NCI-H1436 (cell line): ENCODE results near the gene BBS12.

Experiments
- DNase-seq: peaks from one replicate; lab custom pipeline; 2025; lab: John Stamatoyannopoulos, UW

Gene BBS12

DNA sequence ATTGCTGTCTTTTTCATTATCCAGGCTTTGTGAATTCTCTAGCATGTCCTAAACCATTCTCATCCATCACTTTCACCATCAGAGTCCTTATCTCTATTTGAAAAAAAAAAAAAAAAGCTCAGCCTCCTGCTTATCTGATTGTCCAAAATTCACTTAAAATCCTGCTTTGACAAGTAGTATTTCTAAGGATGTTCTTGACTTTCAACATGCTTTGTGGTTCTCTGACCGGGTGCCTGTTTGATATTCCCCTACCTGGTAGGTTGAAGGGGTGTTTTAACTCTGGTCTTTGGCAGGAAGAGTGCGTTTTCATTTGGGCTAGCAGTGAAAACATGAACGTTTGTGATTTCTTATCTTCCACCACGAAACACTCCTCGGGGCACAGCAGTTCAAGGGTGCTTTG, 17.3 kb upstream of the BBS12 start:
- DNase-seq: no peak

DNA sequence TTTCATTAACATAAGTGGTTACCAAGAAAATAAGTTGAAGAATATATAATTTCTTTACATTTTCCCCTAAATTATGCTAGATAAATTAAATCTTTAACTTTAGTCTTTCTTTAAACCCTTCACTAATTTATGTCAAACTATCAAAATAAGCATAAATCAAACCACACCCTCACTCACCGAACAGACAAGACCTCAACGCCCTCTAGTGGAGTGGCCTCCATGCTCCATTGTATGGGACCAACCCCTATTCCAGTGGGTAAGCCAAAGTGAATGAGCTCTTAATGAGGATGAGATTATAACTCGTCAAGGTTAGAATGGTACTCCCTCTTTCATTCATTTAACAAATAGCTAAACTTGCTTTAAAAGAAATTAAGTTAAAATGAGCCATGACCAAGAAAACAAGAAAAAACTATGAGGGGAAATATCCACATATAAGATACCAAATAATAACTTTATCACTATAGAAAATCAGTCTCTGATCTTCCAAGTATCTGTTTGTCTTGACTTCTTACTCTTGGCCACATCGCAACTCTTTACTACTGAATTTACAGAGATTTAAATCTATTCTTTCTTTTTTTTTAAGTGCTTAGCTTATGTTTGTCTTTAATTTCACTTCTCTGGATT, 15.6 kb upstream of the BBS12 start:
- peak; percentile 14 for DNase-seq

DNA sequence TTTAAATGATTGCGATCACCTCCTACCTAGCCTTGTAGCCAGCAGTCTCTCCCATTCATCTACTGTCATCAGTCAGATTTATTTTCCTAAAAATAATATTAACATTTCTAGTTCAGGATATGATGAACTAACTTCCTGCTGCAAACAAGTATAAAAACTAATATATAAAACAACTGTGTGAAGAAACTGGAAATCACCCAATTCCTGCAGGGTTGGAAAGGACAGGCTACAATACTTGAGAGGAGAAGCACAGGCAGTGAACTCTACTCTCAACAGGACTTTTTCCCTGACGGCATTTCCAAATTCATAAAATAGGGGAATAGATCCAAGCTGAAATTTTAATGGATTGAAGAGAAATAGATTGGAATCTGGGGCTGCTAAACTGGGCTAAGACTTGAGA, 14.2 kb upstream of the BBS12 start:
- no peak for DNase-seq

GRCh38 chr4:122722256-122722655, 10.2 kb upstream of the BBS12 start:
- no peak for DNase-seq

GRCh38 chr4:122728856-122729255, 3.6 kb upstream of the BBS12 start:
- no peak for DNase-seq

GRCh38 chr4:122731676-122732075, 828 bp upstream of the BBS12 start:
- no peak for DNase-seq

DNA sequence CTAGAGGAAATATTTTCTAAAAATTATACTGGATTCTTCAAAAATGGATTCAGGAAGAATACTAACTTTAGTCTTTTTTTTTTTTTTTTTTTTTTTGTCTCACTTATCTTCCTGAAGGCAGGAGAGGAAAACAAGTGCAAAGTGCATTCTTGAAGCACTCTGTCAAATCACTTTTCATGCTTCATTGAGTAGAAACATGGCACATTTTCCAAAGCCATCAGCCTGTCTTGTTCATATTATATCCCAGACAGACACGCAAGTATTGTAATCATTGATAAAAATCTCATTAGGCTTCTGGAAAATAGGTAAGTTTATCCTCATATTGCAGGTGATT, 1.2 kb downstream of the BBS12 start:
- DNase-seq: no peak

GRCh38 chr4:122739174-122739573, 6.7 kb downstream of the BBS12 start:
- no peak for DNase-seq

- DNase-seq: no peak
These were observed 10.7 kb downstream of the BBS12 start for GRCh38 chr4:122742933-122743829.

- DNase-seq: no peak
These were observed 11.7 kb downstream of the BBS12 start for GRCh38 chr4:122744229-122744628.

GRCh38 chr4:122746485-122746965, 14.0 kb downstream of the BBS12 start:
- DNase-seq: no peak

DNA sequence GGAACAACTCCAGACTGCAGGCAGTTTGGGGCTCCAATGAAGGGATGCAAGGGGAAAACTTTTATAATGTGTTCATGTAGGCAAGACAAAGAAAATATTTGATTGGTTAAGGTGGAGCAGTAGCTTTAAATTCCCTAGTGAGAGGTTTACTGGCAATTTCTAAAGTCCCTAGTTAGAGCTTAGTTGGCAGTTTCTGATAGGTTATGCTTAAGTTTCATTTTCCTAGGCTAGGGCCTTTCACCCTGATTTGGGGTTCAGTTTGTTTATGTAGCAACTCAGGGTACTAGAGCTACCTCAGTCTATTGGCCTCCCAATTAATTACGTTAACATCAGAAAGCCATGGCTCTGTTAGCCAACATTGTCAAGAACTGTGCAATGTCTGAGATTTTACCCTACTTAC, 14.6 kb downstream of the BBS12 start:
- DNase-seq: no peak

- DNase-seq: no peak
These were observed 15.4 kb downstream of the BBS12 start for GRCh38 chr4:122747883-122748282.

DNA sequence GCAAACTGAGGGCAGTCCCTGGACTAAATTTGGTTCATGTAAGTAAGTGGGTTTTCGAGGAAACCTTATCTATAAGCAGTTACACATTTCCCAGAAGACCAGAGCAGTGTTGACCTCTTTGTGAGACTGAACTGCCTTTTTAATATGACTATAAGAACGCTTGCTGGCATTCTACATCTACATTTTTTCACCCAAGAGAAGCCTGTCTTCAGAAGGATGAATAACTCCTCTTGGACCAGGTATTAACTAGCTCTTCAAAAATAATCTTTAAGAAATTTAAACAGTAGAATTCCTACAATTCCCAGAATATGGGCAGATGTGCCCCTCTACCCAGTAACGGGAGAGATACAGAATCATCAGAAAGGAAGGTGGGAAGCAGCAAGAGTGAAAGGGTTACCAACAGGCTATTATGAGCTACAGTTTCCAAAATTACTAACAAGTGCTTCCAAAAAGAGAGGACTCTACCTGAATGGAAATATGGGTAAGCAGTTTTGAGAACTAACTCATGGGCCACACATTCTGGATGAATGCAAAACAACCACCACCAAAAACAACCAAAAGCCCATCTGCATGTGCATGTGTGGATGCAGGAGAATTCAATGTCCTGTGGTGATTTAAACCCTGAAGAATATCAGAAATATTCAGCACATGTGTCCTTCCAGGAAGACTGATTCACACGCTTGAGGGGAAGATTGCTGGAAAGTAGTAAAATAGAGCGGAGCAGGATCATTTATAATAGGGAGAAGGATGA, 17.4 kb downstream of the BBS12 start:
- DNase-seq: no peak

GRCh38 chr4:122755675-122756074, 23.2 kb downstream of the BBS12 start:
- DNase-seq: no peak

DNA sequence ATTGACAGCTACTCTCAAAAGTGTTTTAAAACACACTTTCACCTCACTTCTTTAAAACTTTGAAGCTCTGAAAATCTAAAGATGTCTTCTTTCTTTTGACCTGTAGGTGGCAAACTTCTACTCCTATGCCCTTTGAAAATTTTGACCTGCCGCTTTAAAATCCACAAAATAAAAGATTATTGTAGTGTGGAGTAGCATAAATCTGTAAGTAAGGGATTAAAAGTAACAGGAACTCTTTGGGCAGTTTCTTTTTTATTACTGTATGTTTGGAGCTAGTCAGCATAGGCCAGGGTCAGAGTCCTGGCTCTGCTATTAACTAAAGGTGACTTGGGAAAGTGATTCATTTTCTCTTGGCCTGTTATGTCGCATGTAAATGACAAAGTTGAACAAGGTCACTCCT, 25.5 kb downstream of the BBS12 start:
- no peak for DNase-seq

- DNase-seq: no peak
These were observed 27.3 kb downstream of the BBS12 start for GRCh38 chr4:122759639-122760310.

- DNase-seq: no peak
These were observed 30.0 kb downstream of the BBS12 start for GRCh38 chr4:122762520-122762919.

GRCh38 chr4:122762966-122763716, 30.6 kb downstream of the BBS12 start:
- DNase-seq: no peak

- no peak for DNase-seq
These were observed 31.7 kb downstream of the BBS12 start for GRCh38 chr4:122764071-122764820.

DNA sequence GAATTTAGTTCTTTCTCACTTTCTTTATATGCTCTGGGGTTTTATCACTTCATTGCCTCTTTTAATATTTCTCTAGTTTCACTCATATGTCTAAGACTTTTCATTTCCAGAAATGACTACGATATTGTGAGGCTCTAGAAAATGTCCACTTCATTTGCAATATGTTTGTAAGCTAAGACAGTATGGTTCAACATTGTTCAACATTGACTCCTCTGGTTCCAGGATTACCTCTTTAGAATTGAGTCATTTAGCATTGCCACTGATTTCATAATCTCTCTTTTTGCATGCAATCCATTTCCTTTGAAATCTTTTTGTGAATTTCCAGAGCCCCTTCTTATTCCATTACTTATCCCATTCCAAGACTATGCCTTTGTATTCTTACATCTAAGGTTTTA, 32.3 kb downstream of the BBS12 start:
- no peak for DNase-seq
